LNCAP (cell line): Measurements from ENCODE around the gene ARHGAP1.

Experiments
- TF ChIP-seq, protein P1 (sequence below): fragments of 450-650 bp; IDR thresholded peaks from 2 replicates; pipeline ENCODE4 v1.5.1; 2017; ENCODE audit warnings: mild to moderate bottlenecking

The ARHGAP1 gene

DNA sequence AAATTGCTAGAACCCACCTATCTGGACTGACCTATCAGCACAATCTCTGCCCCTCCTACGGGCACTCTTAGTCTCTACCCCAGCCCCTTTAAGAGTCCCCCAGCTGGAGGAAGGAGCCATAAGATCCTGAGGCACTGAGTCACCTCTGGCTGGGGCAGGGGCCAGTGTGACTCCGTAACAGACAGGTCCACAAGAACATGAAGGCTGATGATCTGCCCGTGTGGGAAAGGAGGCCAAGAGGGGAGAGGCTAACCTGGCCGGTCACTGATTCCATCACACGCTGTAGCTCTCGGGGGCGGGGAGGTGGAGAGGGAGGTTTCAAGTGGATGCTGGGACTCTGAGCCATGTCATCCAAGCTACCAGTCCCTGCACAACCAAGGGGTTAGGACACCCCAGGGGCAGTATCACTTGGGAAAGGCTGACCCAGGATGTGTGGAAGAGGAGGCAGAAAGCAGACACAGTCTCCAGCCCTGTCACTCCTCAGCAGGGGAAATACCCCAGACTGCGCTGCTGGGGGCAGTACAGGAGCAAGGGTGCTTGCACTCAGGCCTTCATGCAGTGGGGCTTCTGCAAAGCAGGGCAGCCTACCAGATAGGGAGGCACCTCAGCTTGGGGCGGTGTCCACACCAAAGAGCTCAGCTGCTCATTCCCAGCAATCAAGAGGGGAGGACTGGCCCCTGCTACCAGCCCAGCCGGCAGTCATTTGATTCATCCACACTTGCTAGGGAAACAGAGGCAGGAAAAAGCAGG is 22.3 kb downstream of the ARHGAP1 start:
- TF ChIP-seq, protein P1, sequence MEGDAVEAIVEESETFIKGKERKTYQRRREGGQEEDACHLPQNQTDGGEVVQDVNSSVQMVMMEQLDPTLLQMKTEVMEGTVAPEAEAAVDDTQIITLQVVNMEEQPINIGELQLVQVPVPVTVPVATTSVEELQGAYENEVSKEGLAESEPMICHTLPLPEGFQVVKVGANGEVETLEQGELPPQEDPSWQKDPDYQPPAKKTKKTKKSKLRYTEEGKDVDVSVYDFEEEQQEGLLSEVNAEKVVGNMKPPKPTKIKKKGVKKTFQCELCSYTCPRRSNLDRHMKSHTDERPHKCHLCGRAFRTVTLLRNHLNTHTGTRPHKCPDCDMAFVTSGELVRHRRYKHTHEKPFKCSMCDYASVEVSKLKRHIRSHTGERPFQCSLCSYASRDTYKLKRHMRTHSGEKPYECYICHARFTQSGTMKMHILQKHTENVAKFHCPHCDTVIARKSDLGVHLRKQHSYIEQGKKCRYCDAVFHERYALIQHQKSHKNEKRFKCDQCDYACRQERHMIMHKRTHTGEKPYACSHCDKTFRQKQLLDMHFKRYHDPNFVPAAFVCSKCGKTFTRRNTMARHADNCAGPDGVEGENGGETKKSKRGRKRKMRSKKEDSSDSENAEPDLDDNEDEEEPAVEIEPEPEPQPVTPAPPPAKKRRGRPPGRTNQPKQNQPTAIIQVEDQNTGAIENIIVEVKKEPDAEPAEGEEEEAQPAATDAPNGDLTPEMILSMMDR = no peak

DNA sequence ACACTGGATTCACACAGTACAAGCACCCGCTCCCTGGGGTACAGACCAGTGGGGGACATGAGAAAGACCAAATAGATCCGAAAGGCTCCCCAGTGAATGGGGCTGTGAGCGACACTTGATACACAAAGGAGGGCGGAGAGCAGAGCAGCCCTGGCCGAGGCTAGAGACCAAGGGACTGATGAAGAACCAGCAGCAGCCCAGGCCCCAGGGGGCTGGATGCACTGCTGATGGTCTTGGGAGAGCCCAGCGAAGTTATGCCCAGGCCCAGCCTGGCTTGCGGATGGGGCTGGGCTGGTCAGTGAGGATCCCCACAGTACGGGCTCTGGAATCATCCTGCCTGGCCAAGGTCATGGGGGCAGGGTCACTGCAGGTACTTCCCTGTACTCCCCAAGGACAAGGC is 23.2 kb downstream of the ARHGAP1 start:
- TF ChIP-seq, protein P1 = no peak

DNA sequence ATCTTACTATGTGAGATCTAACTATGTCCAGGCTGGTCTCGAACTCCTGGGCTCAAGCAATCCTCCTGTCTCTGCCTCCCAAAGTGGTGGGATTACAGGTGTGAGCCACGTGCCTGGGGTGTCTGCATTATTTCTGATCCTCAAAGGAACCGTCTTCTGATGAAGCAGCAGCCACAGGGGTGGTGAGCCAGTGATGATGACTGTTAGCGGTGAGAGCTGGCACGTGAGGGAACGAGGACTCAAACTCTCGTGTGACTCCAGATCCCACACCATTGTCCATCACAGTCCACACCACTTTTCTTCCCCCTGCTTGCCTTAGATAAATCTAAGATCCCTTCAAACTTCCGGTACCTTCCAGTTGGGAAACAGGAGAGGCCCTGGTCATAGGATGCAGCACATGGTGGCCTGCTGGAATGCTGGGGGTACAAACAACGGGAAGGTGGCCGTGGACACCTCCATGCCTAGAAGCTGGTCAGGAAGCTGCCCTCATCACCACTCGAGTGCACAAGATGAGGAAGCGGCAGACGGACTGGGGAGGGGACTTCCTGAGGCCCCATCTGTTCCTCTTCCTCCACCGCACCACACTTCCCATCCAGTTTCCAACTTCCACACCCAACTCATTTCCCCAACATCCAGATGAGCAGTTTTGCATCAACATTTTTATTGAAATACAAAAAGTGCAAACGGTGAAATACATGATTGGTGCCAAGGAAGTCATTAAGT is 23.8 kb downstream of the ARHGAP1 start:
- TF ChIP-seq, protein P1 = no peak

DNA sequence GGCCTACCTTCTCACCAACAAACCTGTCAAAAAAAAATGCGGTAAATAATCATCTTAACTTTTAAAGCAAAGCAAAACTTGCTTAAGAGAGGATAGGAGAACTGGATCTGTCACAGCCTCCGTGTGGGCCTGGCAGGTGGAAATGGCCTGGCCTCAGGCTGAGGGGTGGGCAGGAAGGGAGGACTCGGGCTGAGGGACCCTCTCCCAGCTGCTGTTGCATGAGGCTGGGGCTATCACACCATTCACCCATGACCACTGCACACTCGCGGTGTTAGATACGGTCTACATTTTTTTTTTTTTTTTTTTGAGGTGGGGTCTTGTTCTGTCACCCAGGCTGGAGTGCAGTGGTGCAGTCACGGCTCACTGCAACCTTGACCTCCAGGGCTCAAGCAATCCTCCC is 24.5 kb downstream of the ARHGAP1 start:
- TF ChIP-seq, protein P1 = no peak

DNA sequence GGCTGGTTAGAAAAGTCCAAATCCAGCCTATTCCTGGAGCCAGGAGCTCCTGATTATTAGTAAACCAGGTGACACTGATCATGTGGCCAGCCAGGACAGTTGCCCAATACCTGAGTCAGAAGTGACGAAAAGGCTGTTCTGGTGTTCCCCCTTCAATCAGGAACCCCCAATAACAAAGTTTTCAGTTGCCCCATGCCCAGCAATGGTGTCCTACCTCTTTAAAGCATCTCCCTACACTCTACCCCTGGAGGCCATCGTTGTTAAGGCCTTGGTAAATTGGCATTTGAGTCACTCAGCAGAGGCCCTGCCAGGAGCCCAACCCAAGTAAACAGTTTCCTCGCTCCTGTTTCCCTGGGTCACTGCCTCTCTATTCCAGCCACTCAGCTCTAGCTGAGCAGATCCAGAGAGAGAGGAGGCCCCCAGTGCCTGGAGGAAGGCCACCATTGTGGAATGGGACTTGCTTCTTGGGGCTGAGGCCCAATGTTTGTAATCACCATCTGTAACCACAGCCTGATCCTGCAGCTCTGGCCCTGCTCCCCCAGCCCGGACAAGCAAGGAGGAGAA is 25.0 kb downstream of the ARHGAP1 start:
- TF ChIP-seq, protein P1 = no peak

DNA sequence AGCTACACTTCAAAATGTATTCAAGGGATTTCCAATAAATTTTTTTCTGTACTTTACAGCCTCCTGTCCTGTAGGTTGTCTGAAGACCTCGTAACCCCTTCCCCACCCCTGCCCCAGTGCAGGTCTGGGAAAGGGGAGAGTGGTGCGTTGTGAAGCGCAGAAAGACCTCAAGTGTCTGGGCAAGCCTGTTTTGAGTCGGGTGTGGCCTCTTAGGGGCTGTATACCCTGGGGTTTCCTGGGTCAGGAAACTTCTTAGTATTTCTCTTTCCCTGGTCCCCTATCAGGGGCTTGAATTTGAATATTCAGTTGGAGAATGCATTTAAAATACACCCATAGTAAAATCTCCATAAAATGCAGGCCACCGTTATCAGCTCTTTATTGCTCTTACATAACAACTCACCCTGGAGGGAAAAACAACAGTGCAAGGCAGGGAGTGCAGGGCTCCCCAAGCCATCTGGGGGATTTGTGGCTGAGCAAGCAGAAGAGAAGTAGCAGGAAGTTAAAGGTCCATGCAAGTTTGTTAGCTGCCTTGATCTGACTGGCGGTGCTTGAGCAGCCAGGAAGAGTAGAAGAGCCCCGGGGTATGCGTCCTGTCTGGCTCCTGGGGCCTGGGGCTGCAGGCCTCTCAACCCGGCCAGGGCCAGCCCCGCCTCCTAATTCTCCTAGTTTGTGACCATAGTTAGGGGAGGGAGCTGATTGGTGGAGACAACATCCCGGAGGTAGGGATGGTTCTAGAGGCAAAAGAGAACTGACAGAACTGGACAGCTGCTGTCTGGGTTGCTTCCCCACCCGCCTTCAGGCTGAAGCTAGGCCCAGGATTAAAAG is 25.7 kb downstream of the ARHGAP1 start:
- TF ChIP-seq, protein P1 = no peak
